ENCODE data around the gene SMDT1.
A peak's percentile ranks its signal among the peaks of the same experiment; 100 is the strongest.

The SMDT1 gene

GRCh38 chr22:42079319-42080251 is at the start of gene SMDT1:
Gene SMDT1, plus strand, starts transcription at chr22:42079700. Its CDS starts 69 bp downstream, at chr22:42079769.
- peak; percentile 99 for DNase-seq

GRCh38 chr22:42033263-42034181 is 46.0 kb upstream of the SMDT1 start:
- no peak for DNase-seq

- no peak for DNase-seq
Observed at GRCh38 chr22:42035256-42035655, 44.2 kb upstream of the SMDT1 start.

GRCh38 chr22:42039271-42039670 is 40.2 kb upstream of the SMDT1 start:
- DNase-seq: peak; percentile 58

- no peak for DNase-seq
Observed at GRCh38 chr22:42041784-42042183, 37.7 kb upstream of the SMDT1 start.

- no peak for DNase-seq
Observed at GRCh38 chr22:42050641-42051180, 28.8 kb upstream of the SMDT1 start.

GRCh38 chr22:42052765-42053164 is 26.7 kb upstream of the SMDT1 start:
- no peak for DNase-seq

GRCh38 chr22:42056757-42057511 is 22.6 kb upstream of the SMDT1 start:
- DNase-seq: no peak

GRCh38 chr22:42060489-42060888 is 19.0 kb upstream of the SMDT1 start:
- no peak for DNase-seq

- no peak for DNase-seq
Observed at GRCh38 chr22:42061041-42061440, 18.5 kb upstream of the SMDT1 start.

- no peak for DNase-seq
Observed at GRCh38 chr22:42062506-42063170, 16.9 kb upstream of the SMDT1 start.

- DNase-seq: no peak
Observed at GRCh38 chr22:42064629-42065028, 14.9 kb upstream of the SMDT1 start.

GRCh38 chr22:42065438-42066125 is 13.9 kb upstream of the SMDT1 start:
- no peak for DNase-seq

GRCh38 chr22:42066126-42066761 is 13.3 kb upstream of the SMDT1 start:
- DNase-seq: no peak

- DNase-seq: no peak
Observed at GRCh38 chr22:42066937-42067336, 12.6 kb upstream of the SMDT1 start.

- no peak for DNase-seq
Observed at GRCh38 chr22:42067671-42068251, 11.7 kb upstream of the SMDT1 start.

GRCh38 chr22:42068291-42068690 is 11.2 kb upstream of the SMDT1 start:
- no peak for DNase-seq

GRCh38 chr22:42069801-42070516 is 9.5 kb upstream of the SMDT1 start:
- peak; percentile 31 for DNase-seq

Data from EL (cell line).